Gastrocnemius medialis (tissue), 4 donors: ENCODE measurements around the gene CDH4. TPM values are rescaled to one million over a fixed set of nuclear protein-coding genes. Genes with fewer than 3 reads are reported as not detected.

Experiments used
- ATAC-seq, 2 donors: fragments of 150-250 bp; one replicate each; pipeline ENCODE4 v1.9.1; 2016
- DNase-seq, 2 donors: peaks; one replicate each; pipeline ENCODE4 v3.0.0-alpha.2; 2019
- H3K27ac ChIP-seq, 4 donors: fragments of 200-600 bp; sonication (generic); 1 replicate in 1 of 4; 2 replicates in 3 of 4; pipeline ENCODE4 v1.5.1; 2016 to 2018; ENCODE audit warnings: mild to moderate bottlenecking in 2 of 4, moderate library complexity in 1 of 4
- H3K27me3 ChIP-seq, 3 donors: fragments of 200-600 bp; sonication (generic) in 2 of 3; 1 replicate in 1 of 3; 2 replicates in 2 of 3; pipeline versions ENCODE4 v1.5.1 to v1.6.0; 2016 to 2019; ENCODE audit warnings: mild to moderate bottlenecking in 1 of 3, moderate library complexity in 1 of 3
- H3K36me3 ChIP-seq, 2 donors: fragments of 200-600 bp; sonication (generic) in 1 of 2; one replicate each; pipeline ENCODE4 v1.5.1; 2017 to 2018
- H3K4me1 ChIP-seq, 2 donors: fragments of 200-600 bp; sonication (generic) in 1 of 2; one replicate each; pipeline ENCODE4 v1.5.1; 2016 to 2017; ENCODE audit warnings: mild to moderate bottlenecking in 2 of 2
- H3K4me3 ChIP-seq, 4 donors: fragments of 200-600 bp; sonication (generic) in 3 of 4; 1 replicate in 1 of 4; 2 replicates in 3 of 4; pipeline ENCODE4 v1.5.1; 2016 to 2019; ENCODE audit warnings: mild to moderate bottlenecking in 2 of 4
- H3K9me3 ChIP-seq, 3 donors: fragments of 200-600 bp; sonication (generic) in 2 of 3; 1 replicate in 1 of 3; 2 replicates in 2 of 3; pipeline ENCODE4 v1.5.1; 2016 to 2019
- CTCF ChIP-seq, 5 experiments: fragments of 450-650 bp in 3 of 5; fragments of 200-600 bp in 2 of 5; sonication (generic) in 2 of 5; IDR thresholded peaks in 4 of 5; conservative IDR thresholded peaks in 1 of 5; 1 replicate in 4 of 5; 2 replicates in 1 of 5; pipeline ENCODE4 v1.5.1; 2016 to 2019; ENCODE audit warnings: antibody characterized with exemption in 5 of 5, mild to moderate bottlenecking in 3 of 5, moderate library complexity in 3 of 5
- POLR2A ChIP-seq, 2 donors: fragments of 450-650 bp; IDR thresholded peaks; one replicate each; pipeline ENCODE4 v1.6.1; 2017; ENCODE audit warnings: antibody characterized with exemption in 2 of 2, mild to moderate bottlenecking in 2 of 2, moderate library complexity in 2 of 2
- in situ Hi-C, 4 donors: fragments of 200-750 bp; cut with MboI; loops; one replicate each; pipeline versions ENCODE4 v1.15.0 to v1.8.0; 2017; ENCODE audit warnings: low sequenced_read_pairs in 4 of 4
- intact Hi-C: fragments of 100-400 bp; cut with DNase I; formaldehyde crosslinking; loops from one replicate; pipeline ENCODE4 v1.15.1; 2023; ENCODE audit warnings: low total_unique reads
- total RNA-seq, 4 donors: library from RNA; depleted of rRNA; stranded (reverse); fragments of >200 nt; gene quantifications; one replicate each; pipeline versions ENCODE4 v1.1.0 to v1.2.3, GENCODE V29; 2016

Gene CDH4
- total RNA-seq, 4 donors from 2014 or later: 0.38 to 1.2 (median 0.86) TPM

DNA sequence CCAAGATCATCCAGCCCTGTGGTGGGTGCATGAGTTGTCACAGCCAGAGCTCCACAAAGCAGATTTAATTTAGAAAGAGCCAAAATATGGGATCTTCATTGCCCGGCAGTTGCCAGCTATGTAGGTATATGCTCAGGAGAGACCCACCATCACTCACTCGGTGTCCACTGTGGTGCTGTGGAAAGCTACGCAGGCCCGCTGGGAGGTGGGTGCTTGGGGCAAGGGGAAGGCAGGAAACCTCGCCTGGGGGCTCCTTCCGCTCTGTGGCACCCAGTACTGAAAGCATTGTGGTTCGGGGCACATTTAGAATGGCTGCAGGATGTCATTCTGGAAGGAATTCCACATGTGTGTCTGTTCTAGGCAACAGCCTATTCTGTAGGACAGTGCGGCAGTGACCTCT, 553.7 kb downstream of the CDH4 start:
- no peak for DNase-seq
- intact Hi-C loops: no loop called here
- H3K4me3 ChIP-seq: no peak overlapping the region
- in situ Hi-C loops: no loop called here
- H3K36me3 ChIP-seq: no peaks in the 10 kb centered on the region
- H3K27me3 ChIP-seq: peaks cover 34 to 43% (median 37%) of the 10 kb centered on the region in 3 donors
- no peak for ATAC-seq
- H3K9me3 ChIP-seq: no peaks in the 10 kb centered on the region
- H3K4me1 ChIP-seq: no peaks in the 10 kb centered on the region
- no peak for TF ChIP-seq CTCF (IDR thresholded peaks at IDR 0.05 in 4 of 5, conservative IDR thresholded peaks at IDR 0.05 in 1 of 5)
- no peak for TF ChIP-seq POLR2A (IDR thresholded peaks at IDR 0.05)
- H3K27ac ChIP-seq: no peak overlapping the region

DNA sequence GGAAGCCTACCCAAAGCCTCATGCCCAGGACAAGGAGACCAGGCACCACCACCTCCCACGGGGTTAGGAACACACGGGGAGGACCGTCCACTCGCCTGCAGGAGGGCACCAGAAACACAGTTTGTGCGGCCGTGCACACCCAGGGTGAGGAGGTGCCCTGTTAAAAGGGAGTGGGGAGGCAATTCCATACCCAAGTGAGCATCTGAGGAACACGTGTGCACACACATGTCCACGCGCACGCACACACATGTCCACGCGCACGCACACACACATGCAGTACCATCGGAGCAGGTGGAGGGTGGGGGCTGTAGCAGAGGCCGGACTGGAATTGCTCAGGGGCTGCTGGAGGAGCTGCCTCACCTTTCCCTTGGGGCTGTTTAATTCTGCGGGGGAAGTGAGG, 554.3 kb downstream of the CDH4 start:
- H3K27ac ChIP-seq: no peak overlapping the region
- TF ChIP-seq CTCF (IDR thresholded peaks at IDR 0.05 in 4 of 5, conservative IDR thresholded peaks at IDR 0.05 in 1 of 5) (no peak), POLR2A (IDR thresholded peaks at IDR 0.05) (no peak)
- H3K36me3 ChIP-seq: no peaks in the 10 kb centered on the region
- peaks cover 33 to 38% (median 33%) of the 10 kb centered on the region in 3 donors for H3K27me3 ChIP-seq
- no peaks in the 10 kb centered on the region for H3K4me1 ChIP-seq
- H3K9me3 ChIP-seq: no peaks in the 10 kb centered on the region
- intact Hi-C loops (no loop called here), in situ Hi-C loops (no loop called here)
- H3K4me3 ChIP-seq: no peak overlapping the region
- ATAC-seq (no peak), DNase-seq (no peak)

- Histone ChIP-seq H3K9me3 (no peaks in the 10 kb centered on the region), H3K27ac (no peak overlapping the region), H3K4me1 (no peaks in the 10 kb centered on the region), H3K4me3 (no peak overlapping the region), H3K36me3 (no peaks in the 10 kb centered on the region), H3K27me3 (peaks cover 26 to 32% (median 29%) of the 10 kb centered on the region in 3 donors)
- in situ Hi-C loops: no loop called here
- no peak for DNase-seq
- intact Hi-C loops: no loop called here
- no peak for ATAC-seq
- TF ChIP-seq POLR2A (IDR thresholded peaks at IDR 0.05): no peak
- no peak for TF ChIP-seq CTCF (IDR thresholded peaks at IDR 0.05 in 4 of 5, conservative IDR thresholded peaks at IDR 0.05 in 1 of 5)
Observed at GRCh38 chr20:61806995-61807394, 554.9 kb downstream of the CDH4 start.

DNA sequence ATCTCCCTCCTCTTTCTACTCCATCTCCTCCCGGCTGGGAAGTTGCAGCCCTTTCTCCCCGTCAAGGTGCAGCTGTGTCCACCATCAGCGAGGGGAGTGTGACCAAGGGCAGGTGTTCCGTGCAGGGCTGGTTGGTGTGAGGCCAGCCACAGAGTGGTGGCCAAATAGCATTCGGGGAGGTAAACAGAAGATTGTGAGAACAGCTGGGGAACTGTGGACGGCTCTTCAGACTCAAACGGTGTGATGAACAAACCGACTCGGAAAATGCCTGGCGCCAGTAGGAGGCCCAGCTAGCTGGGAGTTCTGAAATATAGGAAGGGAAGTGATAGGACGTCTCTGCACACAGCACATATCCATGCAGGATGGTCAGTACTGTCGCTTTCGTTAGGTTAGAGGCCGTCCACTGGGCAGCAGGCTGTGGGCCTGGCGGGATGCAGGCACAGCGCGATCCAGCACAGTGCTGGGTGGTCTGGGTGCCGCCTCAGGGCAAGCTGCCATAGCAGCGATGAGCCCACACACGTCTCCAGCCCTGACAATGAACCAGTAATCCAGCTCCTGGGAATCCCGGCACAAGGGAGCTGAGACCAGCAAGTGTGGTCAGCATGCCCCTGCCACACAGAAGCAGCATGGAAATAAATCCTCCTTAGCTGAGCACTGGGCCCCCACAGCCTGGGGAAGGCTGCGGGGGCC, 555.6 kb downstream of the CDH4 start:
- H3K4me3 ChIP-seq: no peak overlapping the region
- in situ Hi-C loops: no loop called here
- DNase-seq (no peak), ATAC-seq (no peak)
- intact Hi-C loops: no loop called here
- no peaks in the 10 kb centered on the region for H3K36me3 ChIP-seq
- TF ChIP-seq POLR2A (IDR thresholded peaks at IDR 0.05): no peak
- no peak overlapping the region for H3K27ac ChIP-seq
- no peaks in the 10 kb centered on the region for H3K9me3 ChIP-seq
- H3K27me3 ChIP-seq: peaks cover 21 to 25% (median 22%) of the 10 kb centered on the region in 3 donors
- no peaks in the 10 kb centered on the region for H3K4me1 ChIP-seq

DNA sequence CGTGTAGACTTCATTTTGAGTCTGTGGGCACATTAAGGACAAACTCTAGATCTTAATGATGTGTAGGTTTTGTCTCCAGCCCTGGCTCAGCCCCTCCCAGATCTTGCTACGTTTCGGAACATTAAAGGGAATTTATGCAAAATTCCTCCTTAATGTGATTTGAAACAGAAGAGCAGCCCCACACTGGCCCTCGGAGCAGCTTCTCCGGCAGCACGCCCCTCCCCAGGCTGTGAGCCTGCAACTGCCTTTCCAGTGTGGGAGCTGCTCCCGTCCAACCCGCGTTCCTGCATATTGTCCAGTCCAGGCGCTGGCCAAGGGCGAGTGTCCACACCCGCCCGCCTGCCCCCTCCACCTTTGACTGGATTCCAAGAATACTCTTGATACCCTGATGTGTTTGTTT, 556.4 kb downstream of the CDH4 start:
- DNase-seq: no peak
- intact Hi-C loops (no loop called here), in situ Hi-C loops (no loop called here)
- Histone ChIP-seq H3K9me3 (no peaks in the 10 kb centered on the region), H3K4me3 (no peak overlapping the region), H3K36me3 (no peaks in the 10 kb centered on the region), H3K4me1 (no peaks in the 10 kb centered on the region), H3K27ac (no peak overlapping the region), H3K27me3 (peaks cover 14 to 21% (median 16%) of the 10 kb centered on the region in 3 donors)
- no peak for TF ChIP-seq POLR2A (IDR thresholded peaks at IDR 0.05)
- TF ChIP-seq CTCF (IDR thresholded peaks at IDR 0.05 in 4 of 5, conservative IDR thresholded peaks at IDR 0.05 in 1 of 5): no peak
- ATAC-seq: no peak
